Stimulated activated CD4-positive, alpha-beta T cell treated with anti-CD3 and anti-CD28 coated beads, Interleukin-12 subunit alpha, Interleukin-12 subunit beta, amount 100 ng/mL, for 24 hours (primary cell): ENCODE results near the gene FAM111B.
A peak's percentile ranks its signal among the peaks of the same experiment; 100 is the strongest.

Experiments
- DNase-seq, 2 experiments: peaks; one replicate each; pipeline ENCODE4 v3.0.0-alpha.2; 2020; ENCODE audit warnings: low read depth in 2 of 2

The FAM111B gene

GRCh38 chr11:59154610-59155009, 47.6 kb downstream of the FAM111B start:
- DNase-seq = no peak

GRCh38 chr11:59157433-59157832, 50.4 kb downstream of the FAM111B start:
- DNase-seq = no peak

GRCh38 chr11:59158206-59159068, 51.4 kb downstream of the FAM111B start:
- DNase-seq = peak; percentile 33 to 41

GRCh38 chr11:59164028-59164427, 57.0 kb downstream of the FAM111B start:
- DNase-seq = no peak

- peak; percentile 79 to 92 for DNase-seq
Measured at GRCh38 chr11:59171508-59172322, 64.7 kb downstream of the FAM111B start, which contains the start of gene DTX4. Gene DTX4, plus strand, starts transcription at chr11:59172132. Its CDS starts 464 bp downstream, at chr11:59172596.

GRCh38 chr11:59172345-59173079, 65.5 kb downstream of the FAM111B start:
- DNase-seq = no peak

GRCh38 chr11:59173080-59173963, 66.3 kb downstream of the FAM111B start:
- DNase-seq = no peak

- DNase-seq = no peak
Measured at GRCh38 chr11:59173964-59174663, 67.1 kb downstream of the FAM111B start.

GRCh38 chr11:59174664-59175033, 67.6 kb downstream of the FAM111B start:
- no peak for DNase-seq

GRCh38 chr11:59175091-59175501, 68.1 kb downstream of the FAM111B start:
- no peak for DNase-seq

- DNase-seq = no peak
Measured at GRCh38 chr11:59176330-59176729, 69.3 kb downstream of the FAM111B start.
